Measurements from ENCODE around the gene MAPKAP1.
A peak's percentile ranks its signal among the peaks of the same experiment; 100 is the strongest.

Gene MAPKAP1

DNA sequence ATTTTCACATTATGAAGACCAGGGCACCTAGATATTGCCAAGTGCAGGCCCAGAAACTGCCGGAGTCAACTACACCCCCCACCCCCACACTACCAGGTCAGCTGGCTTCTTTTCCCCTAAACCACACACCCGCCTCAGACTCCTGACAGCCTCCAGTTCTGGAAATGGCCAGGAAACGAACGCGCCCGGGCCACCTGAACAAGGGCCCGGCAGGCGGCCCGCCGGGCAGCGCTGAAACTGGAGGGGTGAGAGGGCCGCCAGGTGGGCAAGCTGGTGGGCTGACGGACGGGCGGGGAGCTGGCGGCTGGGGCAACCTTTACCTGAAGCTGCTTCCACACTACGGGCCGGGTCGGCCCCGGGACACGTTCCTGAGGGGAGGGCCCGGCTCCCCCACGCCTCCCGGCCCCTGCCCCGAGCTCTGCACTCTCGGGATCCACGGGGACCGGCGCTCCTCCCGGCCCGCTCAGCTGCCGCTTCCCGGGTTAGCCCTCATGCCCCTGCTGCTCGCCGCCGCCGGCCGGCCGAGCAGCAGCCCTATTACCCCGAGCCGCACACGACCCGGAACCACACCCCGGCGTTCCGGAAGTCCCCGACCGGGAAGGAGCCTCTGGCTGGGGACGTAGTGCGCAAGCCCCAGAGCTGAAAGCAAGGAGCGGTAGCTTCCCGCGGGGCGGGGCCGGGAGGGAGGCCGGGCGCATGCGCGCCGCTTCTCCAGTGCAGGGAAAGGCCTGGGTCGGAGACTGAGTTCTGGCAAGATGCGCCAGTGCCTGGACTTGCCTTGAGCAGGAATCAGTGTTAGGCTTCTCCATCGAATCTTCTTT is at the start of gene MAPKAP1:
Gene MAPKAP1 (minus strand): TSS at position 558 of the 821 bp plus-strand sequence. CDS start 34,634 bp downstream, outside the sequence.
- DNase-seq (ENCODE audit: low spot score) = peak; percentile 96

DNA sequence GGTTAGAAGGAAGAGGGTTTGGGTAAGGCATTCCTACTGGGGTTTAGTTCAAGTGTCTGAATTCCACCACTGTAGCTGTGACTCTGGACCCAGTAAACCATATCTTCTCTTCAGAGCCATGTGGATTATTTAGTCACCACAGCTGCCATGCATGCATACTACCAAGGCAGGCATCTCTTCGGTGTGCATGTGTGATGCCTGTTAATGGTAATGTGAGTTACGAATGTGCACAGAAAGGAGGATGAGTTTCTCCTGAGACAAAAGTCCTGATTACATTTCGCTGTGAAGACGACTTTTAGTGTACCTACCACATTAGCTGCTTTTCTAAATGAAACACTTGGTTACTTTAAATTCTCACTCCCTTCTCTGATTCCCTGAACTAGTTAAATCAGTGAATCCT is 49.5 kb upstream of the MAPKAP1 start:
- DNase-seq (ENCODE audit: low spot score) = no peak

DNA sequence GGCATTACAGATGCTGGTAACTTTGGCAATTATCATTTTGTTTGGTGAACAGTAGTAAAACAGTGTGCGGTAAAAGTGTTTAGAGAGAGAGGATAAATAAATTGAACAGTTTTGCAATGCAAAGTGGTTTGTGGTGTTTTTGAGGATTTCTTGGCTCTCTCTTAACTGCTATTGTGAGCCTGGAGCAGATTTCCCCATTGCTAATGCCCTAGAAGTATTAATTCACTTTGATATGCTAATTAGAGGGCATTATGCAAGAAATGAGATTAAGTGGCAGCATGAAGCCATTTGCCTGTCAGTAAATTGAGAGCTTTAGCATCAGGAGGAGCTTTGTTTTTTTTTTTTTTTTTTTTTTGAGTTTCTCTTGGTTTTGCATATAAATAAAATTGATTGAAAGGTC is 48.3 kb upstream of the MAPKAP1 start:
- no peak for DNase-seq (ENCODE audit: low spot score)

DNA sequence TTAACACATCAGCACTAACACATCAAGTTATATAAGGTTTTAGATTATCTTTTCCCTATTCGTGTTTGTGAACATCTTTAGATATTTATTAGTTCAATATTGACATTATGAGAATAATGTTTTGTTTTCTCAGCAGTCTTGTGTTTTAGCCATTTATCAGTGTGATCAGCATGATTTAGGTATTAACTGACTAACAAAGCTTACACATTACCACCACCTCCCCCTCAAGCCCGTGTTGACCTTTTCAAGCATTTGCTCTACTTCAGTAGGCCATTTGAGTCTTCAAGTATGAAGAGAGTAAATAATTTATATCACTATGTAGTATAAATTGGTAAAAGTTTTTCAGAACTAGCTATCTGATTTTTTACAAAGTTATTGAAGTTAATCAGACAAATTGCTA is 47.1 kb upstream of the MAPKAP1 start:
- no peak for DNase-seq (ENCODE audit: low spot score)

DNA sequence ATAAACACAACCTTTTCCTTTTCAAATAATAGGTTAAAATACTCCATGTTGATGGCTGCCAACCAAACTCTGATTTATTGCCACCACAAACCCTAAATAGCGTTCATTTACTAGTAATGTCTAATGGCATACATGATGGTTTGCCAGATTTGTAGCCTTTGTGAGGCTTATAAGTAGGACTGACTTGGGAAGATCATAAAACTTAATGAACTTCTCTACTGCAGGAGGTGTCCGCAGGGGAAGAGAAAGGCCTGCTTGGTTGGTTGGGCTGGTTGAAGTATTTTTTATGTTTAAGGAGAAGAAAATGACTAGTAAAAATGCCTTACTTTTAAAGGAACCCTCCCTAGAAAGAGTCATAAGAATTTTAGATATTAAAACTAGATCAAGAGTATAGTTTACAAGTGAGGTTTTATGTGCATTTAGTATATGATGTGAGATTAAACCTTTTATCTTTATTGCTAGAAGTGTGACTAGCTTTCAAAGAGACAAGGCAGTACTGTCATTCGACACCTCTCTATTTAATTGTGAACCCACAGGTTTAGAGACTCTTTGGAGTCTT is 45.1 kb upstream of the MAPKAP1 start:
- DNase-seq (ENCODE audit: low spot score) = no peak

DNA sequence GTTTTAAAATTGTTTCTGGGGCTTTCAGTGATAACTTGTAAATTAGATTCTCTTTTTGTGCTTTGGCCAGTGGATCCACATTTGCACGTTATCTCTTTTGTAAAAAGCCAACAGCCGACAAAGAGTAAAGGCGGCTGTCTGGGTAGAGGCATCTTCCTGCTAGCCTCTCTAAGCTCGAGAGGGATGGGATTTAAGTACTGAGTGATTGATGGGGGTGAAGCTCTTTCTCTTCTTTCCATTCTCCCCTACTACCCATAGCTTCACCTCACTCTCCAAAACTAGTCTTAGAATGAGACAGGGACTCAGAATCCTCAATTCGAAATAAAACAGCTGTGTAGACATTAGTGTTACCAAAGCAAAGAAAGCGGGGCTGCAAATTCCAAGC is 43.6 kb upstream of the MAPKAP1 start:
- DNase-seq (ENCODE audit: low spot score) = no peak

DNA sequence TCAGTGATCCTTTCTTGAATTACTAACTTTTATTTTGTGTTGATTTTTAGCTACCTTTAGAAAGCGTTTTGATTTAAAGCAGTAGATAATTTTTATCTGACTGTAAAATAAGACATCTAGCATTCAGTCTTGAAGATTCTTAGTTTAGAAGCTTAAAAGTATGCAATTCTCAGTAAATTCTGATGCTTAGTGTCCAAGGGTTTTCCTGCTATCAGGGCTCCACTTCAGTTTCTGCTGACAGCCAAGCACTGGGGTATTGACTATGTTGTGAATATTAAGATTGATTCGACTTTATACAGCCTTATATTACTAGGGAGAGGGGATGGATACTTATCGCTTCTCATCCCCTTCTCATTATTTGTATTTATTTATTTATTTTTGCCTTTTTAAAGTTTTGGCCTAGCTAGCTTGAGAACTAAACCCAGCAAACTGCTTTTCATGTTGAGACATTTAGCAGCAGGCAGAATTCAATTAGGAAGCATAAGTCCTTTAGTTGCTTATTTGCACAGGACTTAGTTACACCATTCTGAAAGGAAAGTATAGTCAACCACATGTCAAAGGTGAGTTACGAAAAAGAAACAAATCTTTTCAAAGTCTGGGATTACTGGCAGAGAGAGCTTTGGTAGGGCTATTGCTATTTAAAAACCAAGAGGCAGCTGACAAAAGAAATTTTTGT is 43.1 kb upstream of the MAPKAP1 start:
- DNase-seq (ENCODE audit: low spot score) = no peak

DNA sequence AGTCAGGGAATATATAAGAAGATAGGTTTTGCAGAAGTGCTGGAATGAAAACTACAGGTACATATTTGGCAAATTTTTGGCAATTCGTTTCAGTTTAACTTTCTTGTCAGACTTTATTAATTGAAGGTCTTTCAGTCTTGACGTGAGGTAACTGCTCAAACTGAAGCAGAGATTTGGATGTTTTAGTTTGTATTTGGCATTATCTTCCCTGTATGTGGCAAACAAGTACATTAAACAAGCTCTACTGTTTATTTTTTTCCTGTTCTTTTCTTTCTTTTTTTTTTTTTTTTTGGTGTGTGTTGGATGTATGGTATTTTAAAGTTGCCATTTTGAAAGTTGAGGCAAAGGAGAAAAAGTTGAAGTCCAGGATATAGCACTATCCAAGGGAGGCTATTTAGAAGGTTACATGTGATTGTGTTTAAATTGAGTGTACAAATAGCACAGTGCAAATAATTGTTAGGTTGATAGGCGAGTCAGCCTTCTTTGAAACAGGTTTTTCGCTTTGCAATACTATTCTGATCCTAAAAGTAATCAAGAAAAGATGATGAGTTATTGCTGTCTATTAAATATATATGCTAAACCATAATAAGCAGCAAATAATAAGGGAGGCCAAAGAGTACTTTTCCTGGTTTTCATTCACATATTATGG is 42.4 kb upstream of the MAPKAP1 start:
- DNase-seq (ENCODE audit: low spot score) = no peak

DNA sequence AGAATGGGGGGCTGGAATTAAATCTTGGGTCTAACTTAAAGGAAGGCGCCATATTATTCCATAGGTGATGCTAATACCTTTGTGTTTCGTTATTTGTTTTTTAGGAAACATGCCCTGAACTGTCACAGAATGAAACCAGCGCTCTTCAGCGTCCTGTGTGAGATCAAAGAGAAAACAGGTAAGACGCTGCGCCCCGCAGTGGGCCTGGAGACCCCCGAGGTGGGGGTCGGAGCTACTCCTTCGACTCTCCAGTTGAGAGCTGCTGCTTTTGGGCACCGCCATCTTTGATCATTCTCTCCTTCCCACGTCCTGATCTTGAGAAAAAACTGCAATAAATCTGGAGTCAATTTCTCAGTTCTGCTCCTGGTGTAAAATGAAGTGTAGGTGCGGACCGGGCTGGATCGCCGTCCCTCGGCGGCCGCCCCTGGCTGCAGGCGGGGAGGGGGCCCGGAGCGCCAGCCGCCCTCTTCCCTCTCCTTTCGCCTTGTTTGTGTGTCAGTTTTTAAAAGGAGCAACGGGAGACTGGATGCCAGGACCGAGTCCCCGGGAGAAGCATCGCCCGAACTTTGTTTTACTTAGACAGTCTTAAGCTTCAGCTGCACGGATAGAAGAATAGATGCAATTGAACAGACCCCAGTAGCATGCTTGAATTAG is 41.6 kb upstream of the MAPKAP1 start:
- no peak for DNase-seq (ENCODE audit: low spot score)

DNA sequence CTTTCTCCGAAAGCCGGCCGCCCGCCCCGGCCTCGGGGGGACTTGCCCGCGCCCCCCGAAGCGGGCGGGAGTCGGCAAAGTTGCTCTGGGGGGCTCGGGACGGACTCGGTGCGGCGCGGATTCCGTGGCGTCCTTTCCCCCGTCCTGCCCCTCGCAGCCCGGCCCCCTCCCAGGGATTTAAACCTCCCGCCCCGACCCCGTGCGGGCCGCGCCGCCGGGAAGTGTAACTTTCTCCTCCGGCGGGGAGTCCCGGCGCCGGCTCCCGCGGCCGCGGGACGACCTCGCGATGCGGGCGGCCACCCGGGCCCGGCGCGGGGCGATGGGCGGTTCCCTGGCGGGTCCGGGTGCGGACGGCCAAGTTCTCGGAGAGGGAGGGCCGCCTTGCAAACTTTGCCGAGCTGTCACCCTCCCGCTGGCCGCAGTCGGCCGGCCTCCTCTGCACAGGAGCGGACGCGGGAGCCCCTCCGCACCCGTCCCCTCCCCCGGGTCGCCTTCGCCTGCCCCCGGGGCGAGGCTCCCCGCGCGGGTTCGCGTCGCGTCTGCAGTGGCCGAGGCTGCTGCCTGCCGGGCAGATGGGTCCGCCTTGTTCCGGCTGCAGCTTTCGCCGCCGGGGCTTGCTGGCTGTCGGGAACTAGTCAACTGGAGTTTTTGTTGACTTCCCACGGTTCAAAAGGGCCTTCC is 40.9 kb upstream of the MAPKAP1 start:
- peak; percentile 15 for DNase-seq (ENCODE audit: low spot score)

DNA sequence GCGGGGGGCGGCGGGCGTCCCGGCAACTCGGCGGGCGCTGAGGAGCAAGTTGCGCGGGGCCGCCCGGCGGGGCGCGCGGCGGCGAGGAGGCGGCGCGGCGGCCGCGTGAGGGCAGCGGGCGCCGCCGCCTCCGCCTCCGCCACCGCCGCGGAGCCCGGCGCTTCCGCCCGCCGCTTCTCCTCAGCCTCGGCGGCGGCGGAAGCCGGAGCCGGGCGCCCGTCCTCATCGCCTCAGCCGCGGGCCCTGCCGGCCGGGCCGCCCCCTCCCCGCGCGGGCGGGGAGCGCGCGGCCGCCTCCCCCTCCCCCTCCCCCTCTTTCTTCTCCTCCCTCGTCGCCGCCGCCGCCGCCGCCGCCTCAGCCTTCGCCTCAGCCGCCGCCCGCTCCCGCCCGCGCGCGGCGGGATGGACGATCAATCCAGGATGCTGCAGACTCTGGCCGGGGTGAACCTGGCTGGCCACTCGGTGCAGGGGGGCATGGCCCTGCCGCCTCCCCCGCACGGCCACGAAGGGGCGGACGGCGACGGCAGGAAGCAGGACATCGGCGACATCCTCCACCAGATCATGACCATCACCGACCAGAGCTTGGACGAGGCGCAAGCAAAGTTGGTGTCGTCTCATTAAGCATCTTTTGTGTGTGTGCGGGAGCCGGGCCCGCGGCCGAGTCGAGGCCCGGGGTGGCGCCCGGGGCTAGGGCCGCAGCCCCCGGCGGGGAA is 40.2 kb upstream of the MAPKAP1 start, which contains the start of gene PBX3:
Gene PBX3 (plus strand): TSS at position 321 of the 712 bp plus-strand sequence.
- peak; percentile 48 for DNase-seq (ENCODE audit: low spot score)

DNA sequence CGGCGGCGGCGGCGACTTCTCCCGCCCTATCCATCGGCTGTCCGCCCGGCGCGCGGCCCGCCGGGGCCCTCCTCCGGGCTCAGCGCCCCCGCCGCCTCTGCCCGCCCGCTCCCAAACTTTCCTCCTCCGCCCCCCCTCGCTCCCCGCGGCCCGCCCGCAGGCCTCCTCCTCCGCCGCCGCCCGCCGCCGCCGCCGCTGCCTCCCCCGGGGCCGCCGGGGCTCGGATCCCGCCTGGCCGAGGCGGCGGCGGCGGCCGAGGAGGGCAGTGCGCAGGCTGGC is 39.7 kb upstream of the MAPKAP1 start:
- no peak for DNase-seq (ENCODE audit: low spot score)

DNA sequence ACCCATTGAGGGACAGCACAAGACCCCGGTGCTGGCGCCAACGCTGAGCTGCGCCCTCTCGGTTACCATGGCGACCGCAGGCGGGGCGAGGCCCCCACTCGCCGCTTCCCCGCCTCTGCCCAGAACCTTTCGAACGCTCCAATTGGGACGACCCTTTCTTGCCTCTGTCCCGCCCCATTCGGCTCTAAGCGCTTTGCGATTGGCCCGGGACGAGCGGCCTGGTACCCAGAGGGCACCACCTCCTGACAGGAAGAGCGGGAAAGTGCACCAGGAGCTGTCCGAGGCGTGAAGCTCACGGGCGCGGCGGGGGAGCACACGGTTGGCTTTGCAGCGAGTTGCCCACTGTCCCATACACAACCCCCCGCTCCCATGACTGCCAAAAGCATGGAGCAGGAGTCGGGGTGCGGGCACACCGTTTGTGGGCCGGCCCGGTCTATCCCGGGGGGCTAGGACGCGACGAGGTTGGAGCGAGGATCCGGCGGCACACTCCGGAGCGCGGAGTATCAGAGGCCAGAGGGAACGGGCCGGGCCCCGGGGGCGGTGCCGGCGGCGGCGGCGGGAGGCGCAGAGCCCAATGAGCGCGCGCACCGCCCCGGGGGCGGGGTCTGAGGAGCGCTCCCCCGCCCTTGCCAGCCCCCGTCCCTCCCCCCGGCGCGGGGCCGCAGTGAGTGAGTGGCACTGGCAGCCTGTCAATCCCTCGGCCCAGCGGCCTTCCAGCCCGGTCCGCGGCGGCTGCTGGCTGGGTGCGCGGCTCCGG is 39.2 kb upstream of the MAPKAP1 start:
- peak; percentile 97 for DNase-seq (ENCODE audit: low spot score)

DNA sequence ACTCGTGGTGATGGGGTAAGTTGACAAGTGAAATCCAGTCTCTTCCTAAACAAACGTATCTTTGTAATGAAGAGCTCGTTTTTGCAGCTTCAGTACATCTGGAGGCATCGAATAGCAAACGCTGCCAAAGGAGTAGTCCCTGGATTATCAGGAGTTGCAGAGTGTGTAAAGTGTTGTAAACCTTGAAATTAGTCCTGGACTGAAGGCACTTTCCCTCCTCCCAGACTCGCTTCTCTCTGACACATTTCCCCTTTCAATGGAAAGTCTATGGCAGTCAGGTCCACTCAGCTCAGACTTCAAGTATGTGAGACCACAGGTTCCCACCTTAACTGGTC is 38.6 kb upstream of the MAPKAP1 start:
- DNase-seq (ENCODE audit: low spot score) = no peak

DNA sequence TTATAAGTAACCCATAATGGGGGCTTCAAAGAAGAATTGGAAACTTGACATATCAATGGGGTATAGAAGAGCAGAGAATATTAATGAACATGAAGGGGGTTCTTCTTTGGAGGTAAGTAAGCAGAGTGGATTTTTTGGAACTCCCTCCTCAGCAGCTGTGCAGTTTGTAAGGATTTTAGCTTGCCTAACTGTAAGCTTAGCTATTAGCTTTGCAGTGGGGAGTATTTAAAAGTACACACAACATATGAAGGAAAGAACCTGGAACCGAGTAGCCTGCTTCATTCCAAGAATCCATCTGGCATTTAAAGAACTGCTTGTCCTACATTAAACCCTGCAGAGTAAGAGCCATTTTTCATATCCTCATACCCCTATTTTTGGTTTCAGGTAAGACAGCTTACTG is 38.0 kb upstream of the MAPKAP1 start:
- no peak for DNase-seq (ENCODE audit: low spot score)

DNA sequence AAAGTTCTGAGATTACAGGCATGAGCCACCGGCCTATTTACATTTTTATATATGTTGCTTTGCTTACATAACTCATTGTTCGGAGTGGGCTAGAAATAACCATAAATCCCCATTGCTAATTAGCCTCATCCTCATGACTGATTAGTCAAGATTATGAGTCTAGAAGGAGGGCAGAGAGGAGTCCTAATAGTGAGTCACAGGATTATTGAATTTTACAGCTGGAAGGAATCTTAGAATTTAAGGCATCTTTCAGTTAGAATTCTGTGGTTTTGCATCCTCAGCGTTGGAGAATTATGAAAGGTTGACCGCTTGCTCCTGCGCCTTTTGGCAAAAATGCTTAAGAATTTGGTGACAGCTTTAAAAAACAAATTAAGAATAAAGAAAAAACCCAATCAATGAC is 37.6 kb upstream of the MAPKAP1 start:
- no peak for DNase-seq (ENCODE audit: low spot score)

DNA sequence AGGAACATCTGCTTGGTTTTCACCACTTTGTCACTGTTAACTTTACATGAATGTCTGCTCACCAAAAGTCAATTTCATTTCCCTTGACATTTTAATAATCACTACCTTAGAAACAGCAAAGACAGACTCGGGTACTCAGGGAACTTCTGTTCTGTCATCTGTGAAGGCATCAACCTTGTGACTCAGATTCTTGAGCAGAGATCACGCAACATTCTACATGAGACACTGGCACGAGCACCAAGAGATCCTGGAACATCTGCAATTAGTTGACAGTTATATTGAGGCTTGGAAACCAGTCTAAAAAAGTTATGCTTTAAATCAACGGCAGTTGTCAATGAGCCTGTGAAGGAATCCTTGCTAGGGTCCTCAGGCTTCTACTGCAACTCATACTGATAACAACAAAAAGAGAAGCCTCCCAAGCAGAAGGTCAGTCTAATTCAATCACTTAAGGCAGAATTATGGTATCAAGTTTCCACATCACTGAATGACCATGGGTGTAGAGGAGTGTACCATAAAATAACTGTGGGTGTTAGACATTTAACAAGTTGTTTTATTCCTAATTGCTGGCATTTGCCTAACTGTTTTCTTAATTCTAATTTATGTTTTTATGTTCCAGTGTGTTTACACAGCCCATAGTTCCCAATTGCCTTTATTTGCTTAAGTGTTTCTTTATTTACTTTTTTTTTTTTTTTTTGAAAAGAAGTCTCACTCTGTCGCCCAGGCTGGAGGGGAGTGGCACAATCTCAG is 36.8 kb upstream of the MAPKAP1 start:
- no peak for DNase-seq (ENCODE audit: low spot score)

DNA sequence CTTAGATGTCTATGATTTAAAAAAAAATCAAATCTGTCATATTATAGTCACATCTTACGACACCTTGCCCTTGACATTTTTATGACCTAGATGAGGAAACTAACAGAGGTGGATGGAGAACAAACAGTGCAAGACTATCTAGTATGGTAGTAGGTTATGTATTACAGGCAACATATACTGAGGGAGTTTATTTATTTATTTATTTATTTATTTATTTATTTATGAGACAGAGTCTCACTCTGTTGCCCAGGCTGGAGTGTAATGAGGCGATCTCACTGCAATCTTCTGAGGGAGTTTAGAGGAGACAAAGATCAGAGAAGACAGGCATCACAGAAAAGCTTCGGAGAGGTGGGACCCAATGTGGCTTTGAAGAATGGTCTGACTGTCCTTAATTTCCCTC is 35.6 kb upstream of the MAPKAP1 start:
- DNase-seq (ENCODE audit: low spot score) = no peak

DNA sequence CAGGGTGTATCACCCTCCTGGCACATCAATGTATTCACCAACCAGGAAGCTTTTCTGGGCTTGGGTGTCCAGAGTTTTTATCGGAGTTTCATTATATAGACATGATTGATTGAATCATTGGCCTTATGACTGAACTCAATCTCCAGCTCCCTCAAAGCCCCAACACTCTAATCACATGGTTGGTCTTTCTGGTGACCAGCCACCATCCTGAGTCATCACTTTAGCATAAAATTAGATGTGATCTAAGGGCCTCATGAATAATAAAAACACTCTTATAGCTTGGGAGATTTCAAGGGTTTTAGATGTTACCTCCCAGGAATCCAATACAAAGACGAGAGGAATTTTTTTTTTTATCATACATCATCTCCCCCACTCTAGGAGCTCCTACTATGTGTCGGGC is 32.4 kb upstream of the MAPKAP1 start:
- DNase-seq (ENCODE audit: low spot score) = no peak

DNA sequence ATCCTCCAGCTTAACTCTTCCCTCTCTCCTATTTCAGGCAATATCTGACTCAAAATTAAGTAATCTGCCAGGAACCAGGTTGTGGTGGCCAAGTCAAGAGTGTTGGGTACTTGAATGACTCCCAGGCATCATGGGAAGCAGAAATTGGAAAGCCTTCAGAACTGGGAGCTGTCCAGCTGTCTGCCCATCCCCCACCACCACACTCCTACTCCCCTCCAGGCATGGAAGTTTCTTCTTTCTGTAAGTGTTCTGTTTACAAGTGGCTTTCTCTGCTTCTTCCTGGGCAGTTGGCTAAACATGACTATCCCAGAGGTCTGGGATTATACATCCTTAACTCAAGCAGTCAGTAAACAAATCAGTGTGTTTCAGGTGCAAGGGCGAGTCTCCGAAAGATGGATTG is 25.6 kb upstream of the MAPKAP1 start:
- no peak for DNase-seq (ENCODE audit: low spot score)

All from Ammon's horn (tissue), 1 donor.